H9 (cell line): Measurements from ENCODE around the gene MN1. TPM values are rescaled to one million over a fixed set of nuclear protein-coding genes. Genes with fewer than 3 reads are reported as not detected.

Experiments
- DNase-seq: peaks from one replicate; pipeline ENCODE4 v3.0.0-alpha.2; 2017
- H2AFZ ChIP-seq: one replicate; pipeline ENCODE4 v1.6.1; 2013; ENCODE audit warnings: mild to moderate bottlenecking, low read length, control low read depth, moderate library complexity
- H2AK5ac ChIP-seq: 2 replicates; pipeline ENCODE4 v1.6.1; 2013; ENCODE audit warnings: low read length, control low read depth, mixed read lengths; ENCODE audit not compliant: insufficient read length
- H2BK120ac ChIP-seq: one replicate; pipeline ENCODE4 v1.6.1; 2013; ENCODE audit warnings: low read depth, mild to moderate bottlenecking, low read length, control low read depth, inconsistent platforms; ENCODE audit not compliant: poor library complexity, severe bottlenecking
- H2BK12ac ChIP-seq: 2 replicates; pipeline ENCODE4 v1.6.1; 2013; ENCODE audit warnings: low read length, control low read depth, mixed read lengths, low read depth; ENCODE audit not compliant: insufficient read length
- H2BK15ac ChIP-seq: 2 replicates; pipeline ENCODE4 v1.6.1; 2013; ENCODE audit warnings: low read depth, low read length, control low read depth
- H2BK20ac ChIP-seq: one replicate; pipeline ENCODE4 v1.6.1; 2013; ENCODE audit warnings: low read depth, mild to moderate bottlenecking, low read length, control low read depth, inconsistent platforms; ENCODE audit not compliant: poor library complexity, severe bottlenecking
- H2BK5ac ChIP-seq: 2 replicates; pipeline ENCODE4 v1.6.1; 2013; ENCODE audit warnings: low read length, control low read depth, mixed read lengths; ENCODE audit not compliant: insufficient read length
- H3K14ac ChIP-seq: 2 replicates; pipeline ENCODE4 v1.6.1; 2013; ENCODE audit warnings: low read length, control low read depth; ENCODE audit not compliant: insufficient read depth
- H3K18ac ChIP-seq: 2 replicates; pipeline ENCODE4 v1.6.1; 2013; ENCODE audit warnings: low read depth, mild to moderate bottlenecking, mixed read lengths, low read length, control low read depth; ENCODE audit not compliant: insufficient read length
- H3K23ac ChIP-seq: 2 replicates; pipeline ENCODE4 v1.6.1; 2013; ENCODE audit warnings: low read length, control low read depth, mixed read lengths, low read depth; ENCODE audit not compliant: insufficient read length
- H3K23me2 ChIP-seq: 2 replicates; pipeline ENCODE4 v1.6.1; 2013; ENCODE audit warnings: low read depth, mild to moderate bottlenecking, mixed read lengths, low read length, control low read depth; ENCODE audit not compliant: insufficient read length, poor library complexity, severe bottlenecking
- H3K27ac ChIP-seq: 2 replicates; pipeline ENCODE4 v1.5.1; 2013; ENCODE audit warnings: low read length, control low read depth, mixed read lengths, low read depth; ENCODE audit not compliant: insufficient read length
- H3K27me3 ChIP-seq: 2 replicates; pipeline ENCODE4 v1.6.1; 2013; ENCODE audit warnings: low read length, control low read depth, inconsistent platforms; ENCODE audit not compliant: insufficient read depth
- H3K4ac ChIP-seq: 2 replicates; pipeline ENCODE4 v1.6.1; 2013; ENCODE audit warnings: low read depth, mild to moderate bottlenecking, control low read depth, inconsistent platforms, low read length, moderate library complexity
- H3K4me1 ChIP-seq: 2 replicates; pipeline ENCODE4 v1.6.1; 2013; ENCODE audit warnings: low read length, control low read depth, inconsistent platforms; ENCODE audit not compliant: insufficient read depth
- H3K4me2 ChIP-seq: 2 replicates; pipeline ENCODE4 v1.6.1; 2013; ENCODE audit warnings: low read length, control low read depth, mixed read lengths; ENCODE audit not compliant: insufficient read length, insufficient read depth
- H3K56ac ChIP-seq: 2 replicates; pipeline ENCODE4 v1.6.1; 2013; ENCODE audit warnings: low read depth, mild to moderate bottlenecking, mixed read lengths, low read length, control low read depth; ENCODE audit not compliant: insufficient read length
- H3K79me1 ChIP-seq: 2 replicates; pipeline ENCODE4 v1.6.1; 2013; ENCODE audit warnings: low read depth, mild to moderate bottlenecking, moderate library complexity, low read length, control low read depth, inconsistent platforms; ENCODE audit not compliant: insufficient read depth, poor library complexity, severe bottlenecking
- H3K79me2 ChIP-seq: 2 replicates; pipeline ENCODE4 v1.6.1; 2013; ENCODE audit warnings: low read length, control low read depth, inconsistent platforms; ENCODE audit not compliant: insufficient read depth
- H3K9ac ChIP-seq: 2 replicates; pipeline ENCODE4 v1.6.1; 2013; ENCODE audit warnings: low read length, control low read depth, mixed read lengths; ENCODE audit not compliant: insufficient read length; ENCODE audit errors: extremely low read depth
- H3K9me3 ChIP-seq: one replicate; pipeline ENCODE4 v1.6.1; 2013; ENCODE audit warnings: low read depth, low read length, inconsistent platforms; ENCODE audit not compliant: control insufficient read depth
- H3T11ph ChIP-seq: one replicate; pipeline ENCODE4 v1.6.1; 2013; ENCODE audit warnings: mild to moderate bottlenecking, low read length, control low read depth, inconsistent platforms
- H4K20me1 ChIP-seq: one replicate; pipeline ENCODE4 v1.6.1; 2013; ENCODE audit not compliant: control insufficient read depth, insufficient read length, insufficient read depth
- H4K5ac ChIP-seq: 2 replicates; pipeline ENCODE4 v1.6.1; 2013; ENCODE audit warnings: low read depth, mild to moderate bottlenecking, mixed read lengths, low read length, control low read depth; ENCODE audit not compliant: insufficient read length
- H4K8ac ChIP-seq: replicated peaks from 2 replicates; pipeline ENCODE4 v1.6.1; 2013; ENCODE audit warnings: low read length, control low read depth, mixed read lengths, low read depth; ENCODE audit not compliant: insufficient read length
- H4K91ac ChIP-seq: 2 replicates; pipeline ENCODE4 v1.6.1; 2013; ENCODE audit warnings: low read depth, mild to moderate bottlenecking, moderate library complexity, mixed read lengths, low read length, control low read depth; ENCODE audit not compliant: insufficient read length
- H3K27ac Mint-ChIP-seq, 3 experiments: 2 replicates in 2 of 3; 3 replicates in 1 of 3; pipeline ENCODE4 v1.8.0; 2020 to 2021; ENCODE audit warnings: mixed read lengths in 3 of 3, mild to moderate bottlenecking in 1 of 3, moderate library complexity in 1 of 3
- H3K27me3 Mint-ChIP-seq: 2 replicates; pipeline ENCODE4 v1.8.0; 2021; ENCODE audit warnings: low read depth, mild to moderate bottlenecking, moderate library complexity, mixed read lengths
- H3K36me3 Mint-ChIP-seq, 3 experiments: 2 replicates in 2 of 3; 3 replicates in 1 of 3; pipeline ENCODE4 v1.8.0; 2020 to 2021; ENCODE audit warnings: low read depth in 3 of 3, mixed read lengths in 3 of 3; ENCODE audit not compliant: insufficient read depth in 1 of 3
- H3K4me1 Mint-ChIP-seq, 2 experiments: 2 replicates each; pipeline ENCODE4 v1.8.0; 2020; ENCODE audit warnings: mixed read lengths in 2 of 2
- H3K4me3 Mint-ChIP-seq, 2 experiments: 2 replicates in 1 of 2; 3 replicates in 1 of 2; pipeline ENCODE4 v1.8.0; 2020 to 2021; ENCODE audit warnings: mild to moderate bottlenecking in 2 of 2, mixed read lengths in 2 of 2, moderate library complexity in 1 of 2
- H3K9me3 Mint-ChIP-seq, 2 experiments: 2 replicates in 1 of 2; 3 replicates in 1 of 2; pipeline ENCODE4 v1.8.0; 2020; ENCODE audit warnings: mild to moderate bottlenecking in 2 of 2, mixed read lengths in 2 of 2, moderate library complexity in 1 of 2
- WGBS: extraction: QIAGEN DNeasy Blood & Tissue Kit; methylation state at CpG from one replicate; pipeline ENCODE4 v1.1.7; 2013; ENCODE audit warnings: missing lambda C conversion rate, low lambda C conversion rate, mixed read lengths; ENCODE audit not compliant: insufficient read length; ENCODE audit errors: extremely low coverage; 5-methylcytosine and 5-hydroxymethylcytosine counted together
- total RNA-seq: library from RNA; stranded (reverse); gene quantifications from 2 replicates; pipeline ENCODE4 v1.2.1, GENCODE V29; 2021
- TF ChIP-seq, protein P1 (sequence below): fragments of 200-600 bp; sonication (generic); conservative IDR thresholded peaks from 3 replicates; pipeline ENCODE4 v1.8.0; 2021; ENCODE audit warnings: antibody characterized with exemption, mild to moderate bottlenecking

The MN1 gene
- total RNA-seq, 1 experiment from 2014 or later: 2.8 TPM

DNA sequence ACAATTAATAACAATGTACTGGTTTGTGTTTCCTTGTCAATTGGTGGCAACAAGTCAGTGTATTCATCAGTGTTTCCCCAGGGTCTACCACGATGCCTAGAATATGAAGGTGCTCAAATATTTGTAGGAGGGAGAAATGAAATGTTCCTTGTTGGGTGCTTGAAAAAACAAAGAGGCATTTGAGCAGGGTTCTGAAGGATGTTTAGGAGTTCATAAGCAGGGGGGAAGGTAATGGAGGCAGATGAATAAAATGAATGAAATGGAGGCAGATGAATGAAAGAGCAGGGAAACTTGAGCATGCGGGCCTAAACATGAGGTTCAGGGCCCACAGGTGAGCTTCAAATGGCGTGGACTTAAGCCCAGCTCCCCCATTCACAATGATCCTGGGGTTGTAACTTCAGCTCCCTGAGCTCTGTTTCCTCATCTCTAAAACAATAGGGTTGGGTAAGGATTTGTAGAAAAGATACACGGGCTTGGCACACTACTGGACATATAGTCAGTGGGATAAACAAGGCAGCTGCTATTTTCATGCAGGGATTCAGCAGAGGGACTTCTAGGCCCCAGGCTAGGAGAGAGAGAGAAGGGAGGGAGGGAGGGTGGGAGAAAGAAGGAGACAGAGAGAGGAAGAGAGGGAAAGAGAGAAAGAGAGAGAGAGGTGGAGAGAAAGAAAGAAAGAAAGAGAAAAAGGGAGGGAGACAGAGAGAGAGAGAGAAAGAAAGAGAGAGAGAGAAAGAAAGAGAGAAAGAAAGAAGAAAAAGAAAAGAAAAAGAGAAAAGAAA lies 73.7 kb downstream of the MN1 start:
- no peak overlapping the region for H3K14ac ChIP-seq
- DNase-seq: no peak
- peaks cover 10% of the 10 kb centered on the region; the same call in 1 of the 2 replicates for H3K4me1 ChIP-seq
- Mint-ChIP-seq H3K27me3 (no peaks in the 10 kb centered on the region), H3K4me3 (no peak overlapping the region), H3K9me3 (peaks cover 19 to 27% of the 10 kb centered on the region in 2 experiments), H3K36me3 (peaks cover 18 to 30% (median 26%) of the 10 kb centered on the region in 3 experiments), H3K27ac (peak overlapping the region in 1 of 3 experiments; percentile 73; a peak in 2 of 7 replicates), H3K4me1 (peaks cover 29 to 39% of the 10 kb centered on the region in 2 experiments)
- H4K20me1 ChIP-seq: no peaks in the 10 kb centered on the region
- no peak overlapping the region for H4K5ac ChIP-seq
- H3K4me2 ChIP-seq: no peak overlapping the region
- H3K23me2 ChIP-seq: no peaks in the 10 kb centered on the region
- H3K27ac ChIP-seq: no peak overlapping the region
- no peak overlapping the region for H2AK5ac ChIP-seq
- H3K18ac ChIP-seq: no peak overlapping the region
- H2BK5ac ChIP-seq: no peak overlapping the region
- H2AFZ ChIP-seq: no peak overlapping the region
- peaks cover 50% of the 10 kb centered on the region for H3K79me2 ChIP-seq
- H3K27me3 ChIP-seq: no peaks in the 10 kb centered on the region
- H4K91ac ChIP-seq: no peak overlapping the region
- no peak overlapping the region for H2BK120ac ChIP-seq
- no peak overlapping the region for H3K56ac ChIP-seq
- no peaks in the 10 kb centered on the region for H3K9me3 ChIP-seq
- no CpG with 5 or more reads among the region's 4 CpGs for WGBS
- TF ChIP-seq, protein P1, sequence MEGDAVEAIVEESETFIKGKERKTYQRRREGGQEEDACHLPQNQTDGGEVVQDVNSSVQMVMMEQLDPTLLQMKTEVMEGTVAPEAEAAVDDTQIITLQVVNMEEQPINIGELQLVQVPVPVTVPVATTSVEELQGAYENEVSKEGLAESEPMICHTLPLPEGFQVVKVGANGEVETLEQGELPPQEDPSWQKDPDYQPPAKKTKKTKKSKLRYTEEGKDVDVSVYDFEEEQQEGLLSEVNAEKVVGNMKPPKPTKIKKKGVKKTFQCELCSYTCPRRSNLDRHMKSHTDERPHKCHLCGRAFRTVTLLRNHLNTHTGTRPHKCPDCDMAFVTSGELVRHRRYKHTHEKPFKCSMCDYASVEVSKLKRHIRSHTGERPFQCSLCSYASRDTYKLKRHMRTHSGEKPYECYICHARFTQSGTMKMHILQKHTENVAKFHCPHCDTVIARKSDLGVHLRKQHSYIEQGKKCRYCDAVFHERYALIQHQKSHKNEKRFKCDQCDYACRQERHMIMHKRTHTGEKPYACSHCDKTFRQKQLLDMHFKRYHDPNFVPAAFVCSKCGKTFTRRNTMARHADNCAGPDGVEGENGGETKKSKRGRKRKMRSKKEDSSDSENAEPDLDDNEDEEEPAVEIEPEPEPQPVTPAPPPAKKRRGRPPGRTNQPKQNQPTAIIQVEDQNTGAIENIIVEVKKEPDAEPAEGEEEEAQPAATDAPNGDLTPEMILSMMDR: no peak
- peaks cover 5% of the 10 kb centered on the region for H3K79me1 ChIP-seq
- H2BK15ac ChIP-seq: no peak overlapping the region
- no peak overlapping the region for H3K23ac ChIP-seq
- no peak overlapping the region for H3K9ac ChIP-seq
- H4K8ac ChIP-seq: no peak overlapping the region
- H2BK20ac ChIP-seq: no peak overlapping the region
- no peak overlapping the region for H3T11ph ChIP-seq
- H2BK12ac ChIP-seq: no peak overlapping the region
- H3K4ac ChIP-seq: no peak overlapping the region
